ENCODE results near the gene CPSF3.

The CPSF3 gene

GRCh38 chr2:9419541-9419940, 3.9 kb upstream of the CPSF3 start:
- no peak for DNase-seq (ENCODE audit: low spot score)

- no peak for DNase-seq (ENCODE audit: low spot score)
Observed at GRCh38 chr2:9420495-9420894, 3.0 kb upstream of the CPSF3 start.

DNA sequence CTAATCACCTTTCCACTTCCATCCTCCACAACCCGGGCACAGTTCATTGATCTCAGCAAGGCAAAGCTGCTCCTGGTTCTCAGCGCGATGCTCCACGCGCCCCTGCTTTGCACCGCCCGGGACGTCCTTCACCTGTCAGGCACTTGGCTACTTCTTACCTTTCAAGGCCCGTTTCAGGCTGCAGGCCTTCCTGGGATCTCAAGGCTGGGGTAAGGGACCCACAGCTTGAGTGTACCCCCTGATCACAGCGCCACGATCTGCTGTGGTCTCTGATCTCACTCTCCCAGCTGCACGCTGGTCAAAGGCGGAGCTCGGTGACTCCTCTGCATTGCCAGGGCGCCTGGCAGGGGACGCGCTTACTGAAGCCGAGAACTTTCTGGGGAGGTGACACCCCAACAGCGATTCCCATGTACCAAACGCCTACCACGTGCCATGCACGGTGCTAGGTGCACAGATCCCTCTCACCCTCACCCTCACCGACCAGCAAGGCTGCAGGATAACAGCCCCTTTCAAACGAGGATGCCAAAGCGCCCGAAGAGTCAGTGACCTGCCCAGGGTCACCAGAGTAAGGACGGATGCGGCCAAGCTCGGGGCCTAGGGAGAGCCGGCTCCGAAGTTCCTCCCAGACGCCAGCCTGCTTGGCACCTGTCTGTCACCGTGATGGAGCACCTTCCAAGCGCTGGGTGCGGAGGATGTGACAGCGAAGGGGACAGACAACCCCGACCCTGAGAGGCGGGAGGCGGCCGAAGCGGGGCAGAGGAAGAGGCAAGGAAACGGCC, 944 bp upstream of the CPSF3 start:
- DNase-seq (ENCODE audit: low spot score), result peak; percentile 57

DNA sequence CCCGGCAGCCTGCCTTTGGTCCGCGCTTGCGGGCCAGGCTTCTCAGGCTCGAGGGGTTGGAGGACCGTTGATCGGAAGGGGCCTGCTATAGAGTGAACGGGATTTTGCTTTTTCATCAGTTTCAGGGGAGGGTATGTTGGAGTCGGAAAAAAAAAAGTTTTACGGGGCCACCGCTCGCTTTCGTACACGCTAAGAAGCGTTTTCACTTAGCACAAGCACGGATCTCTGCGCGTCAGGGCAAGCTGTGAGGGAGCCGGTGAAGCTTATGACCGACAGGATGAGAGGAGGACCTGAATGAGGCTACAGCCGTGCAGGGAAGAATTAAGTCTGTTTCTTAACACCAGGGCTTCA, 443 bp downstream of the CPSF3 start:
- peak; percentile 32 for DNase-seq (ENCODE audit: low spot score)

GRCh38 chr2:9424447-9425164, 1.2 kb downstream of the CPSF3 start:
- peak; percentile 17 for DNase-seq (ENCODE audit: low spot score)

DNA sequence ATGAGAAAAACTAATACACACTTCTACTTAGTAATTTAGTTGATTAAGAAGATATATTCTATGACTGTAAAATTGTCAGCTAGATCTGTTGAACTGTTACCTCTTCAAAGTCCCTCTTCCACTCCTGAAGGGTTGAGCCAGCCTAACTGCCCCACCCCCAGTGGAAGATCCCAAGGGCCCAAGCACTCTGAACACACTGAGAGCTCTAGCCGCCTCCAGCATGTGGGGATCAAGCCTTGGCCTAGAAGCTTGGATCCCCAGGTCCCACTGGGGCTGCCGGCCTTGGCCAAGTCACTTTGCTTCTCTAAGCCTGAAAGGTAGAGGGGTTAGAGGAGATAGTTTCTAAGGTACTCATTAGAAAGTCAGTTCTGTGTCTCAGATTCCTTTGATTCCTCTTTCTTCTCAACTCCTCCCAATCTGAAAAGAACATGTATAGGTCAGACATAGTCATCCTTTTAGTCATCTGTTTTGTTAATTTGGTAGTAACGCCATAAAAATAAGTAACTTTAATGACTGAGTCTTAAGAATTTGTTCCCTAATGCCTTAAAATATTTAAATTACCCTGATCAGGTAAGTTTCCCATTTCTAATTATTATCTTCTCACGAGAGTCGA, 5.6 kb downstream of the CPSF3 start:
- no peak for DNase-seq (ENCODE audit: low spot score)

- DNase-seq (ENCODE audit: low spot score), result peak; percentile 29
Observed at GRCh38 chr2:9430316-9431293, 7.2 kb downstream of the CPSF3 start.

- no peak for DNase-seq (ENCODE audit: low spot score)
Observed at GRCh38 chr2:9434489-9434888, 11.0 kb downstream of the CPSF3 start.

GRCh38 chr2:9439536-9439935, 16.1 kb downstream of the CPSF3 start:
- DNase-seq (ENCODE audit: low spot score), result no peak

GRCh38 chr2:9440058-9440727, 16.7 kb downstream of the CPSF3 start:
- DNase-seq (ENCODE audit: low spot score), result no peak

- DNase-seq (ENCODE audit: low spot score), result no peak
Observed at GRCh38 chr2:9441556-9441955, 18.1 kb downstream of the CPSF3 start.

DNA sequence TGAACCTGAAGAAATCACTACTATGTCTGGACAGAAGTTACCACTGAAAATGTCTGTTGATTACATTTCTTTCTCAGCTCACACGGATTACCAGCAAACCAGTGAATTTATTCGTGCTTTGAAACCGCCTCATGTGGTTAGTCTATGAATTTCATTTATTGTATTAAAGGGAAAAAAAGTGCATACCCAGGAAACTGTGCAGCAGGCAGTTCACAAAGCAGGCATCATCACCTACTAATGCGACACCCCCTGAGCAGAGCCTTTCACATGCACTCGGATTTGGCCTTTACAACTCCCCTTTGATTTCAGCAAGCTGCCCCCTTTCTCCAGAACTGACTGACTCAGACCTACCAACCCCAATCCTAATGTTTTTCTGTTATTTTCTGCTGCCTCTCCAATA, 20.1 kb downstream of the CPSF3 start:
- no peak for DNase-seq (ENCODE audit: low spot score)

DNA sequence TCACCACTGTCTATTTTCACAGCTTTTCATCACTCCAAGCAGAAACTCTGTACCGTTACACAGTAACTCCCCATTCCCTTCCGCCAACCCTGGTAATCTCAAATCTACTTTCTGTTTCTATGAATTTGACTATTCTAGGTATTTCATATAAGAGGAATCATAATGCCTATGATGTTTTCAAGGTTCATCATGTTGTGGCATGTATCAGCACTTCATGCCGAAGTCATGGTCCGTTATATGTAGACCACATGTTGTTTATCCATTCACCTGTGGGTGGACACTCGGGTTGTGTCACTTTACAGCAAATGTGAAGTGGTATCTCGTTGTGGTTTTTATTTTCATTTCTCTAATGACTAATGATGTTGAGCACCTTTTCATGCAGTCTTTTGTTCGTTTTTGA, 21.6 kb downstream of the CPSF3 start:
- DNase-seq (ENCODE audit: low spot score), result no peak

GRCh38 chr2:9451231-9451630, 27.8 kb downstream of the CPSF3 start:
- DNase-seq (ENCODE audit: low spot score), result no peak

DNA sequence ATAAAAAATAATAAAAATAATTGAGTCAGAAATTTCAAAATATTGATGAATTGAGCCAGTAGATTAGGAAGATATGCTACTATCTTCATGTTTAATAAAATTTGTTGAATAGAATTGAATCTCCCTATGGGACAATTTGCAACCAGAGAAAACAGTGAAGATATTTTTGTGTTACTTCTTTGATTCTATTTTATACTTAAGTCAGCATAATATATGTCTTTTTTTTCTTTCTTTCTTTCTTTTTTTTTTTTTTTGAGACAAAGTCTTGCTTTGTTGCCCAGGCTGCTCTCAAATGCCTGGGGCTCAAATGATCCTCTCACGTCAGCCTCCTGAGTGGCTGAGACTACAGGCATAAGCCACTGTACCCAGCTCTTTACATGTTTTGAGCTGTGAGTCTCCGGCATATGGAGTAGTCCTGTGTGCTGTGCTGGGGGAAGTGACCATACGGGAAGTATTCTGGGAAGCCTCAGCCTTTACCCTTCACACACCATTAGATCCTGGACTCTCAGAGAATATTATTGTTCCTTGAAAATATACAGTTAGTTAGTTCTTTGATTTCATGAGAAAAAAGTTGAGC, 37.1 kb downstream of the CPSF3 start:
- no peak for DNase-seq (ENCODE audit: low spot score)

GRCh38 chr2:9461079-9461478, 37.6 kb downstream of the CPSF3 start:
- no peak for DNase-seq (ENCODE audit: low spot score)

DNA sequence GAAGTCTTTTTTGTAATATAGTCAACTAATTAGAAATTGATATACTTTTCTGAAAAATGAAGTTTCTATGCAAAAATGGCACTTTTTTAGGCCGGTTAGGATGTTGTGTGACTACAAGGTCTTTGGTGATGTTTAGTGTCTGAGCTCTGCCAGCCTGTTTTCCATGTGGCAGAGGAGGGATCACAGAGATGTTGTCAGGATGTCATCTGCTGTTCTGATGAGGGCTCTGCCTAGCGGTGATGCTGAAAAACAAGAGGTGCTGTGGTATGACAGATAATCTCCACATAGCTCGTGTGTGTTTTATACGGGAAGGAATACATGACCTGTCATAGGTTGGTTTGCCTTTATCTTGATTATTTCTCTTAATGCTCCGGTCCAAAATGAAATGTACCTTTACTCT, 38.9 kb downstream of the CPSF3 start:
- no peak for DNase-seq (ENCODE audit: low spot score)

GRCh38 chr2:9462886-9463697, 39.6 kb downstream of the CPSF3 start:
- DNase-seq (ENCODE audit: low spot score), result no peak

- DNase-seq (ENCODE audit: low spot score), result peak; percentile 27
Observed at GRCh38 chr2:9463698-9464034, 40.2 kb downstream of the CPSF3 start.

DNA sequence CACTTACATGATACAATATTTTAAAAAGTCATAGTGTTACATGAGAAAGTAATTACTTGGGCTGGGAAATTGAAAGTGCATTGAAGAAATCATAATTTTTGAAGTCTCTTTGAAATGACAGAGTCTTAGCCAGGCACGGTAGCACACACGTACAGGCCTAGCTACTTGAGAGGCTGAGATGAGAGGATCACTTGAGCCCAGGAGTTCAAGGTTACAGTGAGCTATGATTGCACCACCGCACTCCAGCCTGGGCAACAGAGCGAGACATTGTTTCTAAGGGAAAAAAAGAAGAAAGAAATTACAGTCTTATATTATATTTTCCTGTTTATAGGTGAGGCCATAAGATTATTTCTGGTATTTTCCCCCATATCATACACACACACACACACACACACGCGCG, 41.7 kb downstream of the CPSF3 start:
- no peak for DNase-seq (ENCODE audit: low spot score)

All from kidney tubule cell (primary cell).